Fibroblast of skin of scalp (primary cell): ENCODE results near the gene HNRNPF.
A peak's percentile ranks its signal among the peaks of the same experiment; 100 is the strongest.
"Not testable (repeated sequence)": the region's sequence is repeated elsewhere in the genome, so short reads cannot be mapped to it uniquely, and the experiment has no call there.

Source experiments
- DNase-seq: peaks from one replicate; pipeline ENCODE4 v3.0.0-alpha.2; 2013

HNRNPF gene

GRCh38 chr10:43348511-43349312 lies 60.3 kb downstream of the HNRNPF start:
- DNase-seq, result peak; percentile 72

- no peak for DNase-seq
Observed at GRCh38 chr10:43347997-43348396, 61.0 kb downstream of the HNRNPF start.

DNA sequence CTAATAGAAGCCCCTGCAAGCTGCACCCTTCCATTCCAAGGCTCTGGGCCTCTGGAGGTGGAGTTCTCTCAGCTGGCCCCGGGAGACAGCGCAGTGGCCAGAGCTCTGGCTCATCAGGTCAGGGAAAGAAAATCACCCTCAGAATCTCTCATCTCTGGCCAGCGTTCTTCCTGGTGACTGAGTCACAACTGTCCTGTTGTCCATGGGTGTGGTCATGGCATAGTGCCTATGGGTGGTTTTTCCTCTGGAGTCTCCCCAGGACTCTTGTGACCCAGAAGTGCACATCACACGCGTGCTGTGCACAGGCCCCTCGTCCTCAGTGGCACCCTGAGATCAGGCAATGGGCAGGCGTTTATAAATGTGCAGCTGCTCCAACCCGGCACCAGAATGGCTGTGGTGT lies 64.9 kb downstream of the HNRNPF start:
- DNase-seq, result no peak

GRCh38 chr10:43343126-43343525 lies 65.9 kb downstream of the HNRNPF start:
- no peak for DNase-seq

DNA sequence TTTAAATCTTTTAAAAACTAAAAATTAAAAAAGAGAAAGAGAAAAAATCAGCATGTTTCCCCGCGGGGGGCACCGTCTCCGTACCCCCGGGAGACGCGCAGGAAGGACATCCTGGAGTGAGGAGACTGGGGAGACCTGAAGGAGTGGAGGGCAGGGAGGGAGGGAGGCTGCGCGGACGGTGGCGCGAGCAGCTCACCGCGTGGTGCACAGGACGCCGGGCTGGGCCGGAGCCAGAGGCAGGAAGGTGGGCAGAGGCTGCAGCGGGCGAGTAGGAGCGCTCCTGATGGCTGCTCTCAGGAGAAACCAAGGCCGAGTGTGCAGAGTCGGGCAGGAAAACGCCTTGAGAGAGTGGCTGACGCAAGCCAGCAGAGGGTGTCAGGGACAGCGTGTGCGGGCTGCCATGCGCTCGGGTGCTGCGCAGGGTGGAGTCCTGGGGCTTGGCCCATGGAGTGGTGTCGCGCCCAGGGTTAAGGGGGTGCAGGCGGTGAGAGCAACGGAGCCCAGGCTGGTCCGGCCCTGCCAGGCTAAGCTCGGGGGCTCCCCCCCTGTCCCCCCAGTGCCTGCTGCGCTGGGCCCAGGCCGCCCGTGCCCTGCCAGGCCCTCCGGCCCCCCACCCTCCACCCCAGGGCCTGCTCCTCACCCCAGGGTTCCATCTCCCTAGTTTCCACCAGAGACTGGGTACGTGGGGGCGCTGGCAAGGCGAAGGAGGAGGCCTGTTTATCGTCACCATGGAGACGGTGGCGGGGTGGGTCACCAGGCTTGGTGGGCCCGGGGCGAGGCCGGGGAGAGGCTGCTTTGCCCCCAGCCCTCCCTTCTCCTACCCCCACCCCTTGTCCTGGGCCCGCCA lies 66.5 kb downstream of the HNRNPF start:
- no peak for DNase-seq

DNA sequence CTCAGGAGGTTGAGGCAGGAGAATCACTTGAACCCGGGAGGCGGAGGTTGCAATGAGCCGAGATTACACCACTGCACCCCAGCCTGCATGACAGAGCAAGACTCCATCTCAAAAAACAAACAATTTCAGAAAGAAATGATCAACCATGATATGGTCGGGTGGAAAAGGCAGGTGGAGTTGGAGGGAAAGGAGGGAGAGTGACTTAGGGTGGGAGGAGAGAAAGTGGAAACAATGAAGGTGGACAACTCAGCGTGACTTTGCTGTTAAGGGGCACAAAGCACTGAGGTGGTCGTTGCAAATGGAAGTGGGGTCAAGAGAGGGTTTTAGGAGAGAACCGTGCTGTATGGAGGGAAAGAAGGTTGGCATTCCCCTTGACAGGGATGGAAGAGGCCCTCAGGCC lies 67.5 kb downstream of the HNRNPF start:
- DNase-seq, result no peak

DNA sequence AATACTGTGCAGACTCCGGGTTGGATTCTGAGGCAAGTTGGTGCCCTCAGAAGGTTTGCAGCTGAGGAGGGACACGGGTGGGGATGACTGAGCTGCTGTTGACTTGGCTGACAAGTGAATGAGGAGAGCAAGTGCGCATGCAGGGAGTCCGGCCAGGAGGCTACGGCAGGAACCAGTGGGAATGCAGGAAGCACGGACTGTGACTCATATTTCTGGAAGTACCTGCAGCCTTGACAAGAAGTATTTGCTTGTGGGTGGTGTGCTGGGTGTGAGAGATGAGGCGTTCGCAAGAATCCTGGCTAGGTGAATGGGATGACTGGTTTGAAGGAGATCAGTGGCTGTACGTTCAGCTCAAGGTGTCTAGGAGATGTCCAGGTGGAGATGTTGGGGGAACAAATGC lies 68.4 kb downstream of the HNRNPF start:
- no peak for DNase-seq

- no peak for DNase-seq
Observed at GRCh38 chr10:43340101-43340500, 68.9 kb downstream of the HNRNPF start.

GRCh38 chr10:43339136-43339535 lies 69.8 kb downstream of the HNRNPF start:
- DNase-seq, result no peak

DNA sequence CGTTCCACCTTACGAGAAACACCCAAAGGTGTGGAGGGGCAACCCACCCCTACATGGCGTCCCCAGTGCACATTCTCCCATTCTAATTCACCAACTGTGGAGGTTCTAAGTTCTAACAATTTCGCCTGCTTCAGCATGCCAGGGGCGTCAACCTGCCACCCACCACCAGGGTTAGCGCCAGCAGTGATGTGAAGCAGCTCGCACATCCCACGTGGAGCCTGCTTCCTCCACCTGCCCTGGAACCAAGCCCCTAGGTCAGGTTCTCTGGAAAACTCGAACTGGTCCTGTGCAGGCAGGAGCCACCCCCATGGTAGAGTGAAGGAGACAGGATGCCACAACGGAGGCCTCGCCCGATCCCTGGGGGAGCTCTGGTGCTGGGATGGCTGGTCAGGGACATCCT lies 70.9 kb downstream of the HNRNPF start:
- DNase-seq, result no peak

- not testable (repeated sequence) for DNase-seq
Observed at GRCh38 chr10:43337536-43337935, 71.5 kb downstream of the HNRNPF start.

DNA sequence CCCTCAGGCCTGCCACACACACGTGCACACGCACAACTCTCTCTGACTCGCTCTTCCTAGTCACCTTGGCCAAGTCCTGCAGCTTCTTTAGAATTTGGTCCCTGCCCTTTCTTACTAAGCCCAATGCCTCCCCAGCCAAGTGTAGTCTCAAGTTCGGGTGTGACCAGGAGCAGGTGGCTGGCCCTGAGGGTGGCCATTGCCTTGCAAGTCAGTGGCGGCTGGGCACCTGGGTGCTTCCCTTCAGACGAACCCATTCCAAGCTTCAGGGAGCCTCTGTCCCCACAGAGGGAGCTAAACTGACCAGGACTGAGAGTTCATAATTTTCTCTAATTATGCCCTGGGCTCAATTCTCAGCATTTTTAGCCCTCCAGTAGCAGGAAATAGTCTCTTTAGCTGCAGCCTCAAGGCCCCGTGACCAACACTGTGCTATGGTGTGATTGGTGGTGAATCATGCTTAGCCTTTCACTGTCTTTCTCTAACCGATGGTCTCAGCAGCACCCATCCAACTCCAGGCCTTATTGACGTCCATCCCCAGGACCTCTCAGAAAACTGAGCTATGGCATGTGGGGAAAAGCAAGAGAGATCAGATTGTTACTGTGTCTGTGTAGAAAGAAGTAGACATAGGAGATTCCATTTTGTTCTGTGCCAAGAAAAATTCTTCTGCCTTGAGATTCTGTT lies 72.2 kb downstream of the HNRNPF start:
- DNase-seq, result no peak

GRCh38 chr10:43336061-43336460 lies 72.9 kb downstream of the HNRNPF start:
- no peak for DNase-seq
